Ishikawa (cell line): ENCODE data around the gene FZD7.

Experiments used
- CEBPB ChIP-seq: IDR thresholded peaks from 2 replicates; pipeline ENCODE4 v1.6.1; 2012
- CREB1 ChIP-seq: IDR thresholded peaks from 2 replicates; pipeline ENCODE4 v1.6.1; 2012; ENCODE audit warnings: low read depth
- EGR1 ChIP-seq: IDR thresholded peaks from 2 replicates; pipeline ENCODE4 v1.6.1; 2012
- EP300 ChIP-seq: IDR thresholded peaks from 2 replicates; pipeline ENCODE4 v1.6.1; 2012; ENCODE audit warnings: borderline replicate concordance
- FOXM1 ChIP-seq: IDR thresholded peaks from 2 replicates; pipeline ENCODE4 v1.6.1; 2012; ENCODE audit warnings: low read depth, borderline replicate concordance
- MAX ChIP-seq: IDR thresholded peaks from 2 replicates; pipeline ENCODE4 v1.6.1; 2012
- NFIC ChIP-seq: IDR thresholded peaks from 2 replicates; pipeline ENCODE4 v1.6.1; 2012
- RAD21 ChIP-seq: IDR thresholded peaks from 2 replicates; pipeline ENCODE4 v1.6.1; 2012; ENCODE audit warnings: low read depth
- REST ChIP-seq: IDR thresholded peaks from 2 replicates; pipeline ENCODE4 v1.6.1; 2012; ENCODE audit warnings: low read depth, mild to moderate bottlenecking
- TAF1 ChIP-seq: IDR thresholded peaks from 2 replicates; pipeline ENCODE4 v1.6.1; 2012; ENCODE audit warnings: low read depth, mild to moderate bottlenecking
- TCF12 ChIP-seq: IDR thresholded peaks from 2 replicates; pipeline ENCODE4 v1.6.1; 2012; ENCODE audit warnings: low read depth
- TEAD4 ChIP-seq: IDR thresholded peaks from 2 replicates; pipeline ENCODE4 v1.6.1; 2012
- USF1 ChIP-seq: IDR thresholded peaks from 2 replicates; pipeline ENCODE4 v1.6.1; 2012
- YY1 ChIP-seq: IDR thresholded peaks from 2 replicates; pipeline ENCODE4 v1.6.1; 2012; ENCODE audit warnings: low read depth
- ZBTB7A ChIP-seq: IDR thresholded peaks from 2 replicates; pipeline ENCODE4 v1.6.1; 2012; ENCODE audit warnings: low read depth

The FZD7 gene

GRCh38 chr2:202038471-202039277 lies 5.0 kb downstream of the FZD7 start:
- TF ChIP-seq TAF1 (no peak), REST (no peak), NFIC (no peak), YY1 (no peak), MAX (no peak), EP300 (no peak)

GRCh38 chr2:202039278-202040078 lies 5.8 kb downstream of the FZD7 start:
- no peak for TF ChIP-seq CEBPB
- TF ChIP-seq RAD21 = no peak
- no peak for TF ChIP-seq TCF12
- TF ChIP-seq TAF1 = no peak
- no peak for TF ChIP-seq YY1
- no peak for TF ChIP-seq REST
- TF ChIP-seq TEAD4 = no peak
- no peak for TF ChIP-seq CREB1
- TF ChIP-seq EP300 = no peak
- no peak for TF ChIP-seq ZBTB7A
- TF ChIP-seq EGR1 = no peak
- TF ChIP-seq FOXM1 = no peak
- TF ChIP-seq MAX = no peak
- no peak for TF ChIP-seq USF1
- TF ChIP-seq NFIC = no peak

GRCh38 chr2:202040079-202040844 lies 6.6 kb downstream of the FZD7 start:
- TF ChIP-seq NFIC (no peak), YY1 (no peak), FOXM1 (no peak)

- TF ChIP-seq CREB1 = no peak
- TF ChIP-seq CEBPB = no peak
- TF ChIP-seq FOXM1 = no peak
- no peak for TF ChIP-seq REST
- no peak for TF ChIP-seq MAX
- TF ChIP-seq EGR1 = no peak
- no peak for TF ChIP-seq TEAD4
- TF ChIP-seq RAD21 = no peak
- no peak for TF ChIP-seq YY1
Measured at GRCh38 chr2:202042444-202042843, 8.8 kb downstream of the FZD7 start.
